ENCODE data around the gene CDK4. TPM values are rescaled to one million over a fixed set of nuclear protein-coding genes. Genes with fewer than 3 reads are reported as not detected.

CDK4 gene
- polyA plus RNA-seq (2012; ENCODE audit: missing spikeins), result 137 TPM

DNA sequence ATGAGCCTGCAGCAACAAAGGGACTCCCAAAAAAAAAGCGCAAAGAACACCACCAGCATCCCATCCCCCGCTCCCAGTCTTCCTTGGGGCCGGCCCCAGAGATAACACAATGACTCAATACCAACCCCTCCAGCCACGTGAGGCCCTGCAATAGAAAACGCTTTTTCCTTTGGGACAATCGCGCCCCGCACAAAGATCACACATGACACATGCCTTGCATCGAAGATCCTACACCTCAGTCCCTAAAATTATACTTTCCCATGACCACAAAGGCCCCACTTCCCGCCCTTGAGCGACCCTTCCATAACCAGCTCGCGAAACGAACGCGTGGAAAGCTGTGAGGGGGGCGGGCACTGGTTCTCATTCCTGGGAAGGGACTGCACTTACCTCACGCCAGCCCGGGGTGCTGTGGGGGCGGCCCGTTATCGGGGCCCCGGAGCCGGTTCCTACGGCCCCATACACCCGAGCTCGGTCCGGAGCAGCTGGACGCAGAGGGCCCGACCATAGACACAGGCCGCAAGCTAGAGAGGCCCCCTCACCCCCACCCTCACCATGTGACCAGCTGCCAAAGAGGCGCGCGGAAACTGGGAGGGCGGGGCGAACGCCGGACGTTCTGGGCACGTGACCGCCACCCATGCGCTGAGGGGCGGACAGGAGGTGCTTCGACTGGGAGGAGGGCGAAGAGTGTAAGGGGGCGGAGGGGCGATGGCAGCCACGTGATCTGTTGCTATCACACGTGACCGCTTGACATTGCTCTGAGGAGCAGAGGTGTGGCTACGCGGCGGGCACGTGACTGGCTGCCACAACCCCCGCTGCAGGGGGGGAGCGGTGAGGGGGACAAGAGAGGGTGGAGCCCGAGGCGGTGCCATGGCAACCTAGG, at the start of gene CDK4:
TSS of gene CDK4 (minus strand) at position 523 of the 880 bp plus-strand sequence. CDS start 593 bp downstream, outside the sequence.
- TF ChIP-seq TAF1 (IDR thresholded peaks at IDR 0.05; ENCODE audit: borderline replicate concordance, low read depth, low read length), result peak; percentile 58; the same call in 1 of the 2 replicates
- peak; percentile 85 for TF ChIP-seq POLR2A (IDR thresholded peaks at IDR 0.05; ENCODE audit: low read depth, low read length)
- TF ChIP-seq POLR2AphosphoS5 (IDR thresholded peaks at IDR 0.05; ENCODE audit: low read depth, low read length), result peak; percentile 73
- peak; percentile 99 for FAIRE-seq

GRCh38 chr12:57800965-57801364, 48.9 kb upstream of the CDK4 start:
- no peak for TF ChIP-seq TAF1 (IDR thresholded peaks at IDR 0.05; ENCODE audit: borderline replicate concordance, low read depth, low read length)
- no peak for TF ChIP-seq POLR2AphosphoS5 (IDR thresholded peaks at IDR 0.05; ENCODE audit: low read depth, low read length)
- no peak for TF ChIP-seq POLR2A (IDR thresholded peaks at IDR 0.05; ENCODE audit: low read depth, low read length)
- FAIRE-seq (no peak), DNase-seq (ENCODE audit: insufficient read length) (no peak)

More for the DNA sequence above, at the start of gene CDK4:
- peak; percentile 92 for DNase-seq (ENCODE audit: insufficient read length)

DNA sequence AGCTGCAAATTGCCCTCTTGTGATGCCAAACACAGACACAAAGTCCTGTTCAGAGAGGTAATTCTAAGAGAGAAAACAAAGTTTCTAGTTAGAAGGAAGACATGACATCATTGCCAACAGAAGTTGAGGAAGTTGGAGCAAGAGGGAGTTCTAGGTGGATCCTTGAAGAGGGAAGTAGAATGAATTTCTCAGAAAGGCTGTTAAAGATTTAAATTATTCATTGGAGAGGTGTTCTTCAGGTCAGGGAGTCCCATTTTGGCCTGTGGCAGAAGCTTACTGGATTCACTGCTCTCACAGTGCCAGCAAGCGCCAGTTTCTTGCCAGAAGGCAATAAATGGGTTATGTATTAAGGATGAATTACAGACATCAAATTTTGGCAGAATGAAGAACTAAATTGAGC, 45.8 kb upstream of the CDK4 start:
- FAIRE-seq (no peak), DNase-seq (ENCODE audit: insufficient read length) (no peak)

DNA sequence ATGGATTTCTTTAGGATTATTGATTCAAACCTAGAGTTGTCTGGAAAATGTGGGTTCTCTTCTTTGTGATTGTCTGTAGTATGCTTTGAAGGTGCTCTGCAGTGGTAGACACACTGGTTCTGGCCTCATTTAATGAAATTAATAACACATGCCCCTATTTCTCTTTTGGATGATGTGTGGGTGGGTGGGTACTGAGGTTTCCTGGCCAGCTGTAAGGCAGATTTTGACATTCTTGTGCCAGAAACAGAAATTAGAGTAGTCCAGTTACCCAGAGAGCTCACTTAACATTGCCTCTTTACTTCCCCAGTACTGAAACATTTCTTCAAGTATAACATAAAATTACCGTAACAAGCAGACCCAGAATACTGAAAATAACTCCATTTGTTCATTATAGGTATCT, 44.9 kb upstream of the CDK4 start:
- DNase-seq (ENCODE audit: insufficient read length), result no peak
- no peak for TF ChIP-seq POLR2AphosphoS5 (IDR thresholded peaks at IDR 0.05; ENCODE audit: low read depth, low read length)
- no peak for TF ChIP-seq POLR2A (IDR thresholded peaks at IDR 0.05; ENCODE audit: low read depth, low read length)
- no peak for TF ChIP-seq TAF1 (IDR thresholded peaks at IDR 0.05; ENCODE audit: borderline replicate concordance, low read depth, low read length)
- FAIRE-seq, result no peak

More for the DNA sequence above, 45.8 kb upstream of the CDK4 start:
- TF ChIP-seq POLR2AphosphoS5 (IDR thresholded peaks at IDR 0.05; ENCODE audit: low read depth, low read length) (no peak), TAF1 (IDR thresholded peaks at IDR 0.05; ENCODE audit: borderline replicate concordance, low read depth, low read length) (no peak), POLR2A (IDR thresholded peaks at IDR 0.05; ENCODE audit: low read depth, low read length) (no peak)

- no peak for TF ChIP-seq POLR2AphosphoS5 (IDR thresholded peaks at IDR 0.05; ENCODE audit: low read depth, low read length)
- no peak for TF ChIP-seq POLR2A (IDR thresholded peaks at IDR 0.05; ENCODE audit: low read depth, low read length)
- TF ChIP-seq TAF1 (IDR thresholded peaks at IDR 0.05; ENCODE audit: borderline replicate concordance, low read depth, low read length), result no peak
- DNase-seq (ENCODE audit: insufficient read length), result no peak
- no peak for FAIRE-seq
These were observed 43.2 kb upstream of the CDK4 start for GRCh38 chr12:57795354-57795753.

DNA sequence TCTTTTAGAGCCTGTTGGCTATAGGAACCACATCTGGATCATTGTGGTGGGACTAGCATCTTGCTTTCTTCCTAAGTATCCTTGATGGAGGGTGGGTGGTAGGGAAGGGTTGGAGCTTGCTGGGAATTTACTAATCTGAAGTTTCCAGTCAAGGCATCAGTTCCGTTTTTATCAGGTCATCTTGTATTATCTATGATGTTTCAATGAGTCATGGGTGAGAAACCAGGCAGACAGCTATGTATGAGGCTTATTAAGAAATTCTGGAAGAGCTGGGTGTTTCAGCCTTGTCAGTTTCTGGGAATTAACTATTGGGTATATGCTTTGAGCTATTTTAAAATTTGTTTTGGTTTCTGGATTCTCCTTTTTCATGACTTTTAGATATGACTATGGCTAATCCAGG, 41.8 kb upstream of the CDK4 start:
- TF ChIP-seq POLR2A (IDR thresholded peaks at IDR 0.05; ENCODE audit: low read depth, low read length), result no peak
- no peak for TF ChIP-seq TAF1 (IDR thresholded peaks at IDR 0.05; ENCODE audit: borderline replicate concordance, low read depth, low read length)
- no peak for TF ChIP-seq POLR2AphosphoS5 (IDR thresholded peaks at IDR 0.05; ENCODE audit: low read depth, low read length)
- DNase-seq (ENCODE audit: insufficient read length) (no peak), FAIRE-seq (no peak)

DNA sequence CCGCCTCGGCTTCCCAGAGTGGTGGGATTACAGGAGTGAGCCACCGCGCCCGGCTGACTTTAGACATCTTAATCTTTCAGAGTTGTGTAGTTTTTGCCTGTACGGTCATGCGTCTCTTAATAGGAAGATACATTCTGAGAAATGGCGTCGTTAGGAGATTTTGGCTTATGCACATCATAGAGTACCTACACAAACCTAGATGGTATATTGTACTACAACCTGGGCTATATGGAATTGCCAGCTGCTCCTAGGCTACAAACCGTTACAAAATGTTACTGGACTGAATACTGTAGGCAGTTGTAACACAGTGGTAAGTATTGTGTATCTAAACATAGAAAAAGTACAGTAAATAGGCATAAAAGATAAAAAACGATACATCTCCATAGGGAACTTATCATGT, 31.8 kb upstream of the CDK4 start:
- DNase-seq (ENCODE audit: insufficient read length), result no peak
- FAIRE-seq, result no peak
- TF ChIP-seq POLR2AphosphoS5 (IDR thresholded peaks at IDR 0.05; ENCODE audit: low read depth, low read length), result no peak
- no peak for TF ChIP-seq TAF1 (IDR thresholded peaks at IDR 0.05; ENCODE audit: borderline replicate concordance, low read depth, low read length)
- no peak for TF ChIP-seq POLR2A (IDR thresholded peaks at IDR 0.05; ENCODE audit: low read depth, low read length)

DNA sequence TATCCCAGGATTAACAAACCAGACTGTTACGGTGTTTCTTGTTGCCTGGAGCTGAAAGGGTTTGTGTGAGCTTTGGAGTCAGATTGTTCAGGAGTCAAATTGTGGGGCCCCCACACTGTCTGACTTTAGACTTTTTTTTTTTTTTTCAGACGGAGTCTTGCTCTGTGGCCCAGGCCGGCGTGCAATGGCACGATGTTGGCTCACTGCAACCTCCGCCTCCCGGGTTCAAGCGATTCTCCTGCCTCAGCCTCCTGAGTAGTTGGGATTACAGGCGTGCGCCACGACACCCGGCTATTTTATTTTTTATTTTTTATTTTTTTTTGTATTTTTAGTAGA, 31.3 kb upstream of the CDK4 start:
- no peak for DNase-seq (ENCODE audit: insufficient read length)
- no peak for TF ChIP-seq TAF1 (IDR thresholded peaks at IDR 0.05; ENCODE audit: borderline replicate concordance, low read depth, low read length)
- no peak for TF ChIP-seq POLR2AphosphoS5 (IDR thresholded peaks at IDR 0.05; ENCODE audit: low read depth, low read length)
- TF ChIP-seq POLR2A (IDR thresholded peaks at IDR 0.05; ENCODE audit: low read depth, low read length), result no peak
- no peak for FAIRE-seq

GRCh38 chr12:57782608-57783465, 30.7 kb upstream of the CDK4 start, which contains the start of gene TSFM:
Gene TSFM (plus strand): TSS chr12:57782787. CDS start chr12:57782802, 15 bp downstream.
- peak; percentile 97 for FAIRE-seq
- peak; percentile 66 for DNase-seq (ENCODE audit: insufficient read length)
- TF ChIP-seq POLR2AphosphoS5 (IDR thresholded peaks at IDR 0.05; ENCODE audit: low read depth, low read length) (peak; percentile 94), TAF1 (IDR thresholded peaks at IDR 0.05; ENCODE audit: borderline replicate concordance, low read depth, low read length) (peak; percentile 66; the same call in 1 of the 2 replicates), POLR2A (IDR thresholded peaks at IDR 0.05; ENCODE audit: low read depth, low read length) (peak; percentile 92)

GRCh38 chr12:57782243-57782607, 30.1 kb upstream of the CDK4 start:
- no peak for TF ChIP-seq TAF1 (IDR thresholded peaks at IDR 0.05; ENCODE audit: borderline replicate concordance, low read depth, low read length)
- no peak for TF ChIP-seq POLR2A (IDR thresholded peaks at IDR 0.05; ENCODE audit: low read depth, low read length)
- no peak for TF ChIP-seq POLR2AphosphoS5 (IDR thresholded peaks at IDR 0.05; ENCODE audit: low read depth, low read length)
- FAIRE-seq, result no peak
- no peak for DNase-seq (ENCODE audit: insufficient read length)

DNA sequence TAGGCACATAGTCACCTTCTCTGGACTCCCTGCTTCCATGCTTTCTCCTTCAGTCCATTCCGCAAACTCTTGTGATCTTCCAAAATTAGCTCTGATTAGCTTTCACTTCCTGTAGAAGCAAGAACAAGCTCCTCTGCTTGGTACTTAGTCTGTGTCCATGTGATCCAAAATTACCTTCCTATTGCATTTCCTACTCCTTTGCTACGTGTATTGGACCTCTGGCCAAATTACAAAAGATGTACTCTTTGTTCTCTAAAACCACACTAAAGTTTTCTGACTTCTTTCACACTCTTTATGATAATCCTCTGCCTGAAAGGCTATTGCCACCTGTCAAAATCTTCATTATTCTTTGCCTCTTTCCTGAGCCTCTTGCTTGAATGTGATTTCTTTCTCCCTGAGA, 29.7 kb upstream of the CDK4 start:
- TF ChIP-seq POLR2A (IDR thresholded peaks at IDR 0.05; ENCODE audit: low read depth, low read length) (no peak), POLR2AphosphoS5 (IDR thresholded peaks at IDR 0.05; ENCODE audit: low read depth, low read length) (no peak), TAF1 (IDR thresholded peaks at IDR 0.05; ENCODE audit: borderline replicate concordance, low read depth, low read length) (no peak)
- FAIRE-seq (no peak), DNase-seq (ENCODE audit: insufficient read length) (no peak)
